Panc1 (cell line): ENCODE data around the gene MAGI1.

Experiments used
- CTCF ChIP-seq: fragments of 450-650 bp; IDR thresholded peaks from 2 replicates; pipeline ENCODE4 v1.5.1; 2017; ENCODE audit warnings: mild to moderate bottlenecking
- SIN3A ChIP-seq: IDR thresholded peaks from 2 replicates; pipeline ENCODE4 v1.6.1; 2012; ENCODE audit warnings: low read depth, mild to moderate bottlenecking, low read length, moderate library complexity, borderline replicate concordance; ENCODE audit not compliant: insufficient read depth

- TF ChIP-seq SIN3A = no peak
- TF ChIP-seq CTCF = no peak
These were observed 298.7 kb downstream of the MAGI1 start for GRCh38 chr3:65739901-65740541.
